Stimulated activated CD4-positive, alpha-beta T cell treated with anti-CD3 and anti-CD28 coated beads, TNF-alpha, amount 100 ng/mL, for 4 hours (primary cell): Measurements from ENCODE around the gene KANK4.

ENCODE experiments used
- DNase-seq, 3 experiments: peaks; one replicate each; pipeline ENCODE4 v3.0.0-alpha.2; 2020; ENCODE audit warnings: low read depth in 3 of 3

Gene KANK4

GRCh38 chr1:62304975-62305374 is 14.3 kb downstream of the KANK4 start:
- no peak for DNase-seq

DNA sequence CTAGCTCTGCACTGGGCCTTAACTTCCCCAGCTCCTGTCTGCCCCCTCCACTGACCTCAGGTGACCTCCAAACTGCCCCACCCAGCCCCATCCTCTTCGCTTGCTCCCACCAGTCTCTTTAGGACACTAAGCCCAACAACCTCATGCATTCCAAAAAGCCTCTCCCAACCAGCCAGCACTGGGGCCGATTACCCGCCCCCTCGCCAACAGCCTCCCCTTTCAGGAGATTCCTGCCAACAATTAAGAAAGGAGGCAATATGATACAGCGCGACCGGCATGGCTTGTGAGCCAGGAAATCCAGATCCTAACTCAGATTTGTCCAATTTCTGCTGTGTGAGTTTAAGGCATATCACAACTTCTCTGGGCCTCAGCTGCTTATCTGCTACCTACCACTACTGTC is 14.7 kb downstream of the KANK4 start:
- no peak for DNase-seq

GRCh38 chr1:62301726-62302390 is 17.4 kb downstream of the KANK4 start:
- DNase-seq, result no peak

GRCh38 chr1:62299426-62300200 is 19.6 kb downstream of the KANK4 start:
- DNase-seq, result no peak

DNA sequence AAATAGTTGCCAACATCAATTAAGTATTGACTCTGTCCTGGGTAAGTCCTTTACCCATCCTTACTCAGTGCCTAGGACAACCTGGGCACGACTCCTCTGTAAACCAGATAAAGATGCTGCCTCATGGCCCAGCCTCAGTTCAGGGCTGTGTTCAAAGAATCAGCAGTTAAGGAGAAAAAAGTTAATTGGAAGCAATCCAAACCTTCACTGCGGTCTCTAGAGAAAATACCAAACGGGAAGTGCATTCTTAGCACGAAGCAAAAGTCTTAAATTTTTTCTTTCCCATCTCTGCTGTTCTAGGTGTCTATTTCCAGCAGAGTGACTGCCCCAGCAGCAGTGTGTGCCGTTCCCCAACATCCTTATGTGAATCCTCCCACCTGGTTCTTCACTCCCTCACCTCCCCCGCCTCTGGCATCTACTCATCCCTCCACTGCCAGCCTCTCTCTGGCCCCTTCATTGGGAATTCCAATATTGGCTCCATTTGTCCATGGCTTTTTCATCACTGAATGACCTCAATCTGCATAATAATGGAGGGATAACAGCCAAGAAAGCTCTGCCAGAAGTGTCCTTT is 23.2 kb downstream of the KANK4 start:
- DNase-seq, result no peak

DNA sequence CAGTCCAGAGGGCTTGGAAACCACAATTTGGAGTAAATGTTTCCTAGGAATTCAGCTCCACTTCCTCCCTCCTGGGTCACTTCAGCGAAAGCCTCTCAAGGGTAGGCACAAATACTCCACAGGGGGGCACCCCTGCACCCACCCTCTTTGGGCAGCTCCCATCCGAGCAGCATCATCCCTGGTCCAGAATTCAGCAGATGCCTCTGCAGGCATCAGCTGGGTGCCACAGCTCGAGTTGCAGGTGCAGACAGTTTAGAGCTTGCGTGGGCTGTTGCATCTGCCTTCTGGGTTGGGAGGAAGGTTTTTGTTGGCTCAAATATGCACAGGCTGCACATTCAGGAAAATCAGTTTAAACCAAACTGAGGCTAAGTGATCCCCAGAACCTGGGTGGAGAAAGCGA is 25.0 kb downstream of the KANK4 start:
- no peak for DNase-seq

DNA sequence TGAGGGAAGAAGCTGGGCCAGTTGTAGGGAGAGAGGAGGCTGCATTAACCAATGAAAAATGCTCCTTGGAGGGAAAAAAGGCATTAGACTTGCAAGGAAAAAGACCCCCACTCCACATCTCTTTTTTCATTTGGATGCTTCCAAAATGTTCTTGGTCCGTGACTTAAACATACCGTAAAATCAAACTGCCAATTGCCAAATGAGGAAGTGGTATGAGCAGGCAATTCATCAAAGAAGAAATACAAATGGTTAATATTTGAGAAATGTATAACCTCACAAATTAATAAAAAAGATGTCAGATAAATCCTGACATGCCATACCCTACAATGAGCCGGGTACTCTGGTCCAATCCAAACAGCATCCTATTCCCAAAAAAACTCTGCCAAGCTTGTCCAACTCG is 30.6 kb downstream of the KANK4 start:
- DNase-seq, result no peak

DNA sequence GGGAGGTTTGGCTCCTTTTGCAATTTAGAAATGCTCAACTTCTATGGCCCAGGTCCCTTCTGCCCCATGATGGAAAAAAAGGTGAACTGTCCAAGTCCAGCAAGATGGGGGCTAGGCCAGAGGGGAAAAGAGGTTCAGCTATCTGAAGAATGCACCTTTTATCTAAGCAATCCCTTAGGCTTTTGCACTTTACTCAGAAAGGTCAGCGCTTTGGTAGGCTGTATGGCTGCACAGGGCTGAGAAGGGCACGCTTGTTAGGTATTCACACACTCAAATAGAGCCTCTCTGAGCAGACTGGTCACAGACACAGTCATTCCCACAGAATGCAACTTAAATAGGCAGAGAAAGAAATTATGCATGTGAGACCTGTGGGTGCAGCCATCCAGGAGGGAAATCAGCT is 31.0 kb downstream of the KANK4 start:
- no peak for DNase-seq

DNA sequence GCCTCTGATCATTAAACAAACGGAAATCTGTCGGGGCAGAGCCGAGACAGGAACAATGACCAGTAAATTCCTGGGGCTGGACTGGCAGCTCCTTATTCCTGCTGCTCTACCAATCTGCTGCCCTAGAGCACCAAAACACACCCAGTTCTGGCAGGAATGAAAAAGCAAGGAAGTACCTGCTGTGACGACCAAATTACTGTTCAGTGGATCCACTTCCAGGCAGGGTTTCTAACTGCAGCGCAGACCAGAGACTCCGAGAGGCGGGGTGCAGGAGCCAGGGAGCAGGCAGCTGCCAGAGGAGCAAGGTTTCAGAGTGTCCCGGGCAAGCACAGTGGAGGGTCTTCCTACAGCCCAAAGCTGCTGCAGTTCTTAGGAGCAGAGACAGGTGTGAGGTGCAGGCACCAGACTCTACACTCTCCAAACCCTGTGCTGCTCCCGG is 32.4 kb downstream of the KANK4 start:
- DNase-seq, result no peak

DNA sequence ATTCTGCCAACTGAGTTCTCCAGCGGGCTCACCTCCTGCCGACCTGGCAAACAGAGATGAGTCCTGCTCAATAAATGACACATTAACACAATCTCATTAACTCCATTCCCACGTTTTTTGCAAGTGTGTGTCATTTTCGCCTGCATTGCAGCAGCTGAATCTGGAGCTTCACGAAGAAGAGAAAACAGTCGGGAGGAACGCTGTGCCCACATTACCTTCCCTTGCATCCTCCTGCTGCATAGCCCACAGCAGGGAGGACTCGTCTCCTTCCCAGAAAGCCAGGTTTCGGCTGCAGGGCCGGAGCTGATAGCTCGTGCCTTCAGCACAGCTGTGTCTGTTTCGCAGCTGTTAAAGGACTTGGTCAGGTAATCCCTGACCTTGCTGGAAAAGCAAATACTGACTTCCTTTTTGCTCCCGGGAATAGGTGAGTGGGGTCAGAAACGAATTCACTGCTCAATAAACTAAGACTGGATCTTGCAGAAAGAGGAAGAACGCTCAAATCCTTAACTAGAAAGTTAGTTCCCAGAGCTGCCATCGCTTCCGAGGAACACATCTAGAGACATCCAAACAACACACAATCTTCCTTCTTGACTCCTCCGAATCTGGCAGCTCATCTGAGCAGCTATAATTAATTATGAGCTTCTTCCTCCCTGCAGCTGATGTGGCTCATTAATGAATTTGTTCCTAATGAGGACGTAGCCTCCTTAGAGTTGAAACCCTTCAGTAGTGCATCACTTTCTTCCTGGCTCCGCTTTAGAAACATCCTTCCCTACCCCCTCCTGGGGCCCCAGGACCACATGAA is 33.0 kb downstream of the KANK4 start:
- no peak for DNase-seq

- DNase-seq, result no peak
These were observed 33.8 kb downstream of the KANK4 start for GRCh38 chr1:62285440-62285839.

DNA sequence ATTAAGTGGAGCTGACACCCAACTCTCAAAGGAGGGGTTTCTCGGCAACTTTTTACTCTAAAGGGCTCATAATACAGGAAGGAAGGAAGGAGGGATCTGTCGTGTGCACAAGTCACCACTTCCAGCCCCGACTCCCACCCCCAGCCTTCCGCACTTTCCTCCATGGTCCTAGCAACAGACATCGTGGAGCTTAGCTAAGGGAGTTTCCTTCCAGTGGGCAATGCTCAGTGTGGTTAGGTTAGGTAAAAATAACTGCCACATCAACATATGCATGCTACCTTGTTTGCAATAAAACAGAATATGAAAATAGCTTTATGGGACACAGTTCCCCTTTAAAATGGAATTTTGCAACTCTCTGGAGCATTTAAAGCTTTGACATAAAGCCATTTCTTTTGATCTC is 35.2 kb downstream of the KANK4 start:
- no peak for DNase-seq

DNA sequence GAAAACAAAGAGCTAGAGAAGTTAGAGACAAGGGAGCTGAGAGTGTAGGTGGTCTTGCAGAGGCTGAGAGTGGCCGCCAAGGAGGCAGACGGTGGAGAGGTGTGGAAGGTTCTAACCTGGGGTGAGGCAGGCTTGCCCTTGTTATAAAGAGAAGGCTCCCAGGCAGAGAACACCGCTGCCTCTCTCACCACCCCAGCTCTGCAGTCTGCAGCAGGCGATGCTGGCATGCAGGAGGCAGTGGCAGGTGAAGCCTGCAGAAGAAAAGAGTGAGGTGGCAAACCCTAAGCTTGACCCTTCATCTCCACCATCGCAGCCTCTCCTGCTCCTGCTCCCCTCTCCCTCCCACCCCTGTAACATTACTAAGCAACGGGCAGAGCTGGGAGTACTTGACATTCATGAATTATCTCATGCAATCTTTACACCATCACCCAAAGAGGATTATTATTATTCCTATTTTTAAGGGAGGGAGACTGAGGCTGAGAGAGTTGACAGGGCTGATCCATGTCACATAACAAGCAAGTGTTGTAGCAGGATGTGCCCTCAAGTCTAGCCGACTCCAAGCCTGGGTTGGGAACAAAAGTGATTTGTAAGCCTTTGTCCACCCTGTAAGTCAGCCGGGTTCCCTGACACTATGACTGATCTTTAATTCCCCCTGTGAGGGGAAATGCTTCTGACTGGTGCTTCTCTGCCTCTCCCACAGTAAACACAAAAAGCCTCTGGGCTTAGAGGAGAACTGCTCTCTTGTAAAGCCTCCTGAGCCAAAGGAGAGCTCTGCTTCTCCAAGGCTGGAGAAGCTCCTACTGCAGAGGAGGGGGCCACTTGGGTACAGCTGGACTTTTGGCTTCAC is 36.1 kb downstream of the KANK4 start:
- no peak for DNase-seq

- DNase-seq, result no peak
These were observed 37.2 kb downstream of the KANK4 start for GRCh38 chr1:62281922-62282555.

GRCh38 chr1:62280960-62281465 is 38.2 kb downstream of the KANK4 start:
- no peak for DNase-seq

- DNase-seq, result no peak
These were observed 39.1 kb downstream of the KANK4 start for GRCh38 chr1:62280150-62280549.

- DNase-seq, result no peak
These were observed 42.4 kb downstream of the KANK4 start for GRCh38 chr1:62276791-62277190.

DNA sequence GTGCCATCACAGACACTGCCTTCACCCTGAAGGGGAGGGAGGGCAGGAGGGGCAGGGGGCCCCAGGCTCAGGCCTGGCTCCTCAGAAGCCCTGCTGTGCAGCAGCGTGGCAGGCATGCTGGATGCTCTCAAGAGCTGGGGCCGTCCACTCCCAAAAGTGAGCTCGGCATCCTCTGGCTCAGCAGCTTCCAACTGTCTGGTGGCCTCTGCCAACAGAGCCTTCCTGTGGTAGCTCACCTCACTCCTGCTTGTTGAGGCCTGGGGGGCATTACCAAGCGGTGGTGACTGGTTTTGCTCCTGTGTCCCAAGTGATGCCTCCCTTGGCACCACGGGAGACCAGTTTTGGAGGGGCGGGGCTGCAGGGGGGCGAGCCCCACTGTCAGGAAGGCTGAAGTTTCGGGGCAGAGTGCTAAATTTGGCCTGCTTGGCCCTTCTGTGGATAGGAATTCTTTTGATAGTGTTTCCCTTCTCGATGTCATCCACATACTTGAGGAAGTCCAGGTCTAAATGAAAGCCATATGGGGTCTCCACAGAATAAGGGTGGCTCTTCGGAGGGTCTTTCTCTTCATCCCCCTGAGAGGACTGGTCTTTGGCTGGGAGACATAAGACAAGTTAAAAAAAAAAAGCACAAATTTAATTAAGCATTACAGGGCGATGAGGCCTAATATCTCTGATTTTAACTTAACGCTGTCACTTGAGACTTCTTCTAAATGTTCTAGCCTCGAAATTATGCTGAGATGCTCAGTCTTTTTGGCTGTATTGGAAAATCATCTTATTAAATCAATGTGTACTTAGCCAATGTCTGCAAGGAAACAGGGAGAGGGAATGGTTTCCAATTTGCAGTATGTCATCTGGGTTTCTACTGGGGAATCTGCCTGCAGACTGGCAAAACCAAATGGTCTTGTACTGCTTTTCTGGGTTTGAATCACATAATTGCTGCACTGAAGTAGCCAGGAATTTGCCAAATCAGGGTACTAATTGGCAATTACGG is 44.4 kb downstream of the KANK4 start:
- no peak for DNase-seq

DNA sequence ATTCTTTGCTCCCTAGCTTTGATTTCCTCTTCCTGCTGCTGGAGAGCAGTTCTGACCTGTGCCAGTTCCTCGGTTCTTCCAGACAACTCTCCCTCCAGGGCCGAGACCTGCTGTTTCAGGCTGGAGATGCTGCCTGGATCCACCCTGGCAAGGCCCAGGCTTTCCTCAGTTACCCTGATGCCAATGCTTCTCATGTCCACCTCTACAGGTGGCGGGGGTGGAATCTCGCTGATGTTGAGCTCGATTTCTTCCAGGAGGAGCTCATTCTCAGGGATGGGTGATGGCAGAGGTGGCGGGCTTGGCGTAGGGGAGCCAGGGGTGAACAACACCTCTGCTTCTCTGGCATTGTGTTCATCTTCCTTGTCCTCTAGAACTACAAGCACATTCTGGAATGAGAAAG is 45.3 kb downstream of the KANK4 start:
- DNase-seq, result no peak
